ENCODE data around the gene RGCC.

The RGCC gene

GRCh38 chr13:41520016-41520659 is 62.8 kb downstream of the RGCC start:
- no peak for DNase-seq
